Breast epithelium (tissue), 4 donors: ENCODE results near the gene CD84. TPM values are rescaled to one million over a fixed set of nuclear protein-coding genes. Genes with fewer than 3 reads are reported as not detected.
"Not testable (repeated sequence)": the region's sequence is repeated elsewhere in the genome, so short reads cannot be mapped to it uniquely, and the experiment has no call there.

Experiments used
- DNase-seq, 2 donors: peaks; one replicate each; pipeline ENCODE4 v3.0.0-alpha.2; 2019; ENCODE audit warnings: low spot score in 2 of 2
- H3K27ac ChIP-seq, 2 donors: fragments of 200-600 bp; sonication (generic) in 1 of 2; one replicate each; pipeline ENCODE4 v1.5.1; 2016 to 2019; ENCODE audit warnings: mild to moderate bottlenecking in 1 of 2
- H3K27me3 ChIP-seq, 2 donors: fragments of 200-600 bp; sonication (generic) in 1 of 2; one replicate each; pipeline versions ENCODE4 v1.5.1 to v1.6.0; 2017 to 2019; ENCODE audit warnings: control low read depth in 1 of 2, mild to moderate bottlenecking in 1 of 2
- H3K36me3 ChIP-seq: fragments of 200-600 bp; one replicate; pipeline ENCODE4 v1.5.1; 2019
- H3K4me1 ChIP-seq, 2 donors: fragments of 200-600 bp; sonication (generic); one replicate each; pipeline ENCODE4 v1.5.1; 2016 to 2019; ENCODE audit warnings: control low read depth in 1 of 2
- H3K4me3 ChIP-seq, 3 donors: fragments of 200-600 bp; sonication (generic); 1 replicate in 2 of 3; 2 replicates in 1 of 3; pipeline ENCODE4 v1.5.1; 2016 to 2019; ENCODE audit warnings: mild to moderate bottlenecking in 3 of 3, moderate library complexity in 2 of 3
- H3K9me3 ChIP-seq, 2 donors: fragments of 200-600 bp; sonication (generic) in 1 of 2; one replicate each; pipeline ENCODE4 v1.5.1; 2016 to 2019; ENCODE audit warnings: control low read depth in 1 of 2
- POLR2A ChIP-seq: fragments of 450-650 bp; IDR thresholded peaks from one replicate; pipeline ENCODE4 v1.6.1; 2016; ENCODE audit warnings: antibody characterized with exemption, mild to moderate bottlenecking, moderate library complexity
- POLR2AphosphoS5 ChIP-seq, 3 donors: sonication (generic); formaldehyde crosslinking; IDR thresholded peaks; one replicate each; pipeline ENCODE4 v1.6.1; 2017; ENCODE audit warnings: antibody characterized with exemption in 3 of 3
- intact Hi-C: fragments of 100-400 bp; cut with DNase I; formaldehyde crosslinking; loops from one replicate; pipeline ENCODE4 v1.15.1; 2023; ENCODE audit warnings: low total_unique reads
- total RNA-seq, 3 donors: library from RNA; depleted of rRNA; stranded (reverse); fragments of >200 nt; gene quantifications; one replicate each; pipeline ENCODE4 v1.1.0, GENCODE V29; 2016
- TF ChIP-seq, protein P1 (sequence below), 3 donors: fragments of 450-650 bp; IDR thresholded peaks; one replicate each; pipeline ENCODE4 v1.5.1; 2016 to 2017; ENCODE audit warnings: antibody characterized with exemption in 3 of 3, mild to moderate bottlenecking in 3 of 3, moderate library complexity in 3 of 3

Gene CD84
- total RNA-seq, 3 donors from 2014 or later = 2.3 to 17.0 (median 9.8) TPM

DNA sequence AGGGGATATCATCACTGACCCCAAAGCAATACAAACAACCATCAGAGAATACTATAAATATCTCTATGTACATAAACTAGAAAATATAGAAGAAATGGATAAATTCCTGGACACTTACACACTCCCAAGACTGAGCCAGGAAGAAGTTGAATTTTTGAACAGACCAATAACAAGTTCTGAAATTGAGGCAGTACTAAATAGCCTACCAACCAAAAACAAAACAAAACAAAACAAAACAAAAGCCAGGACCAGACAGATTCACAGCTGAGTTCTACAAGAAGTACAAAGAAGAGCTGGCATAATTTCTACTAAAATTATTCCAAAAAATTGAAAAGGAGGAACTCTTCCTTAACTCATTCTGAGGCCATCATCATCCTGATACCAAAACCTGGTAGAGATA, 18.5 kb downstream of the CD84 start:
- DNase-seq = no peak
- H3K4me1 ChIP-seq = no peaks in the 10 kb centered on the region
- TF ChIP-seq, protein P1, sequence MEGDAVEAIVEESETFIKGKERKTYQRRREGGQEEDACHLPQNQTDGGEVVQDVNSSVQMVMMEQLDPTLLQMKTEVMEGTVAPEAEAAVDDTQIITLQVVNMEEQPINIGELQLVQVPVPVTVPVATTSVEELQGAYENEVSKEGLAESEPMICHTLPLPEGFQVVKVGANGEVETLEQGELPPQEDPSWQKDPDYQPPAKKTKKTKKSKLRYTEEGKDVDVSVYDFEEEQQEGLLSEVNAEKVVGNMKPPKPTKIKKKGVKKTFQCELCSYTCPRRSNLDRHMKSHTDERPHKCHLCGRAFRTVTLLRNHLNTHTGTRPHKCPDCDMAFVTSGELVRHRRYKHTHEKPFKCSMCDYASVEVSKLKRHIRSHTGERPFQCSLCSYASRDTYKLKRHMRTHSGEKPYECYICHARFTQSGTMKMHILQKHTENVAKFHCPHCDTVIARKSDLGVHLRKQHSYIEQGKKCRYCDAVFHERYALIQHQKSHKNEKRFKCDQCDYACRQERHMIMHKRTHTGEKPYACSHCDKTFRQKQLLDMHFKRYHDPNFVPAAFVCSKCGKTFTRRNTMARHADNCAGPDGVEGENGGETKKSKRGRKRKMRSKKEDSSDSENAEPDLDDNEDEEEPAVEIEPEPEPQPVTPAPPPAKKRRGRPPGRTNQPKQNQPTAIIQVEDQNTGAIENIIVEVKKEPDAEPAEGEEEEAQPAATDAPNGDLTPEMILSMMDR (IDR thresholded peaks at IDR 0.05) = no peak
- TF ChIP-seq POLR2AphosphoS5 (IDR thresholded peaks at IDR 0.05) (no peak), POLR2A (no peak)
- H3K4me3 ChIP-seq = no peak overlapping the region
- peaks cover 0 to 15% of the 10 kb centered on the region in 2 donors for H3K9me3 ChIP-seq
- intact Hi-C loops = no loop called here
- H3K27me3 ChIP-seq = peaks cover 0 to 3% of the 10 kb centered on the region in 2 donors
- no peaks in the 10 kb centered on the region for H3K36me3 ChIP-seq
- no peak overlapping the region for H3K27ac ChIP-seq

DNA sequence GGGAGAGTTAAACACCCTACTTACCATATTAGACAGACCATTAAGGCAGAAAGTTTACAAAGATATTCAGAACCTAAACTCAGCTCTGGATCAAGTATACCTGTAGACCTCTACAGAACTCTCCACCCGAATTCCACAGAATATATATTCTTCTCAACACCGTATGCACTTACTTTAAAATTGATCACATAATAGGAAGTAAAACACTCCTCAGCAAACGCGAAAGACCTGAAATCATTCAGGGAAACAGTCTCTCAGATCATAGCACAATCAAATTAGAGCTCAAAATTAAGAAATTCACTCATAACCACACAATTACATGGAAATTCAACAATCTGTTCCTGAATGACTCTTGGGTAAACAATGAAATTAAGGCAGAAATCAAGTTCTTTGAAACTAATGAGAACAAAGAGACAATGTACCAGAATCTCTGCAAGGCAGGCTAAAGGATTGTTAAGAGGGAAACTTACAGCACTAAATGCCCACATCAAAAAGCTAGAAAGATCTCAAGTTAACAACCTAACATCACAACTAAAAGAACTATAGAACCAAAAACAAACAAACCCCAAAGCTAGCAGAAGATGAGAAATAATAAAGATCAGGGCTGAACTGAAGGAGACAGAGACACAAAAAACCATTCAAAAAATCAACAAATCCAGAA, 19.1 kb downstream of the CD84 start:
- TF ChIP-seq, protein P1 (IDR thresholded peaks at IDR 0.05) = no peak
- no peak for TF ChIP-seq POLR2A
- no peak for TF ChIP-seq POLR2AphosphoS5 (IDR thresholded peaks at IDR 0.05)
- DNase-seq = no peak
- Histone ChIP-seq H3K27me3 (peaks cover 0 to 3% of the 10 kb centered on the region in 2 donors), H3K4me1 (no peaks in the 10 kb centered on the region), H3K36me3 (no peaks in the 10 kb centered on the region), H3K4me3 (no peak overlapping the region), H3K27ac (no peak overlapping the region), H3K9me3 (peaks cover 0 to 15% of the 10 kb centered on the region in 2 donors)
- intact Hi-C loops = no loop called here

GRCh38 chr1:160559437-160559836, 19.9 kb downstream of the CD84 start:
- H3K36me3 ChIP-seq, DNase-seq, intact Hi-C loops, H3K27ac ChIP-seq, H3K27me3 ChIP-seq, H3K4me1 ChIP-seq, H3K4me3 ChIP-seq: not testable (repeated sequence)
- peaks cover 0 to 15% of the 10 kb centered on the region in 2 donors for H3K9me3 ChIP-seq

GRCh38 chr1:160558660-160559380, 20.5 kb downstream of the CD84 start:
- no peak overlapping the region for H3K4me3 ChIP-seq
- TF ChIP-seq, protein P1 (IDR thresholded peaks at IDR 0.05) = no peak
- TF ChIP-seq POLR2A = no peak
- TF ChIP-seq POLR2AphosphoS5 (IDR thresholded peaks at IDR 0.05) = no peak
- intact Hi-C loops = no loop called here

DNA sequence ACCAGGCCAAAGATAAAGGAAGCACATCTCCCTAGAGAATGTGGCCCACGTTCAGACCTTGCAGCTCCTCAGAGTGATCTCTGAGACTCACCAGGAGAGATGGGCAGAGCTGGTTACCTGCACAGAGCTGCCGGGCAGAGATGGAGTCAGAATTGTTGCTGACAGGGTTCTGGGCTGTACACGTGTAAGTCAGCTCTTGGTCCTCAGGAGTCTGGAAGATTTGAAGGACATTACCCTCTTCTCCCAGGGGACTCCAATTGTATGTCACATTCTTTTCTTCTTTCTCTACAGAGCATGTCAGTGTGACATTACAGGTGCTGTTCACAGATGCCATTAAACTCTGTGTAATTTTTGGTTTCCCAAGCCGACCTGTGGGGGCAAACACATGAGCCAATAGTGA, 25.5 kb downstream of the CD84 start:
- Histone ChIP-seq H3K27me3 (peaks cover 0 to 3% of the 10 kb centered on the region in 2 donors), H3K9me3 (no peaks in the 10 kb centered on the region), H3K4me3 (no peak overlapping the region), H3K4me1 (no peaks in the 10 kb centered on the region), H3K27ac (no peak overlapping the region), H3K36me3 (no peaks in the 10 kb centered on the region)
- intact Hi-C loops = no loop called here
- TF ChIP-seq POLR2A (no peak), POLR2AphosphoS5 (IDR thresholded peaks at IDR 0.05) (no peak)
- TF ChIP-seq, protein P1 (IDR thresholded peaks at IDR 0.05) = no peak
- no peak for DNase-seq

More at GRCh38 chr1:160558660-160559380, 20.5 kb downstream of the CD84 start:
- Histone ChIP-seq H3K36me3 (no peaks in the 10 kb centered on the region), H3K9me3 (peaks cover 0 to 15% of the 10 kb centered on the region in 2 donors), H3K27ac (no peak overlapping the region), H3K4me1 (no peaks in the 10 kb centered on the region), H3K27me3 (peaks cover 0 to 3% of the 10 kb centered on the region in 2 donors)
- DNase-seq = no peak
